LHCN-M2 (cell line): ENCODE measurements around the gene LRP8. TPM values are rescaled to one million over a fixed set of nuclear protein-coding genes. Genes with fewer than 3 reads are reported as not detected.
"Not testable (repeated sequence)": the region's sequence is repeated elsewhere in the genome, so short reads cannot be mapped to it uniquely, and the experiment has no call there.

Experiments
- DNase-seq: peaks from one replicate; pipeline ENCODE4 v3.0.0-alpha.2; 2012; ENCODE audit warnings: low read depth
- total RNA-seq: library from RNA; depleted of rRNA; stranded (reverse); fragments of >200 nt; gene quantifications from 2 replicates; pipeline ENCODE4 v1.2.3, GENCODE V29; 2014

The LRP8 gene
- total RNA-seq, 1 experiment from 2014 or later = 10.0 TPM

DNA sequence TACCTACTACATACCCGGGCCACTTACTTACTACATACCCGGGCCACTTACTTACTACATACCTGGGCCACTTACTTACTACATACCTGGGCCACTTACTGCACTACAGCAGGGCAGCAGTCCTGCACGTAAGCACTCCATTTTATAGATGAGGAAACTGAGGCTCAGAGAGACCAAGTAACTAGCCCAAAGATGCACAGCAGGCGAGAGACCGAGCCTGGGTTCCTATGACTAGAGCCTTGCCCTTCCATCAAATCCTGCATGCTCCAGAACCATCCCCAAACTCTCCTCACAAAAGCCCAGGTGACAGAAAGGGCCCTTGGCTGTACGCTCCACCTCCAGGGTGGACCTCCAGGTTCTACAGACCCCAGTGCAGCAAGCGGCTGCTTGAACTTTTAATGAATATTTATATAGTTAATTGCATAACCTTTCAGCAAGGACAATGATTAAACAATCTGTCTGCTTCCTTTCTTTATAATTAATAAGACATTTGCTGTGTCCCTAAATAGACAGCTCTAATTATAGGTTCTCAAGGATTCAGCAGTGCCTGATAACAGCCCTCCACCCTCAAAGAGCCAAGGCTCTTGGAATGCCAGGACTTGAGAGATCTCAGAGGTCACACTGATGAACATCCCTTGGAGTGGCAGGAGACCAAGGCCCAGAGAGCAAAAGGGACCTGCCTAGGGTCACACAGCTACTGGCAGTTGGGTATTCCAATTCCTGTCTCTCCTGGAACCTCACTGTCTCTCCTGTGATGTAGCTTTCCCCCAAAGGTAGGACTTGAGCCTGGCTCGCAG lies 43.4 kb downstream of the LRP8 start:
- DNase-seq = no peak

DNA sequence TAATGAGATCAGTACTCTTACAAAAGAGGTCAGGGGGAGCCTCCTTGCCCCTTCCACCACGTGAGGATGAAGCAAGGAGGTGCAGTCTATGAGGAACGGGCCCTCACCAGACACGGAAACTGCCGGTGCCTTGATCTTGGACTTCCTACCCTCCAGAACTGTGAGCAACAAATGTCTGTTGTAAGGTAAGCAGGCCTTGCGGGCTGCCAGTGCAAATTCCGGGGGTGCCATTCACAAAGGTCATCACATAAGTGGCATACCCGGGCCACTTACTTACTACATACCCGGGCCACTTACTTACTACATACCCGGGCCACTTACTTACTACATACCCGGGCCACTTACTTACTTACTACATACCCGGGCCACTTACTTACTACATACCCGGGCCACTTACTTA lies 44.7 kb downstream of the LRP8 start:
- DNase-seq = not testable (repeated sequence)

DNA sequence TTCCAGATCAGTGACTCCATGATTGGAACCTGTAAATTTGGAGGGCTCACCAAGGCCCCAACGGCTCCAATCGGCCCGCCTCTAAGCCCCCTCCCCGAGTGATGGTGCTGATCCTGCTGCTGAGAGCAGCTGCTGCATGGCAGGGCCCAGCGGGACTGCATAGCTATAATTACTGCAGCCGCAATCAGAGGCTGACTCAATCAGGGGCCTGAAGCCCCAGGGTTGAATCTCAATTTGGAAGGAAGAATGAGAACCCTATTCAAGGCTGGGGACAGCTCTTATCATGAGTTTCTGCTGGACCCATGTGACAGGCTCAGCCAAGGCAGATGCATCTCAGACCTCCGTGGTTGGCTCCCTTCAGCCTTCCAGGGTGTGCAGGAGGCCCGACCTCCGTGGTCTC lies 46.7 kb downstream of the LRP8 start:
- DNase-seq = no peak

DNA sequence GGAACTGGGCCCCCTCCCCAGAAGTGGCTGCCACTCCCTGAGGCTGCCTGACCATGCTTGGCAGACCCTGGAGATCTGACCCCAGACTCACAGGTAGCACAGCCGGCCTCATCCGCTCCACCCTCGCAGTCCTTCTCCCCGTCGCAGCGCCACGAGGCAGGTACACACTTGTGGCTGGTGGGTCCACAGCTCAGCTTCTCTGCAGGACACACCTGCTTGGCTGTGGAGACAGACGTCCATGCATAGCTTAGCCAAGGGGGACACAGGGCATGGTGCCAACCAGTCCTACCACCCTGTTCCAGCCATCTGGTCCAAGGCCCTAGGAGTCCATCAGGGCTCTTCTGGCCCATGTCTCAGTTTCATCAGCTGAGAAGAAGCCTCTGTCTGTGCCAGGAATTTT lies 47.4 kb downstream of the LRP8 start:
- no peak for DNase-seq

DNA sequence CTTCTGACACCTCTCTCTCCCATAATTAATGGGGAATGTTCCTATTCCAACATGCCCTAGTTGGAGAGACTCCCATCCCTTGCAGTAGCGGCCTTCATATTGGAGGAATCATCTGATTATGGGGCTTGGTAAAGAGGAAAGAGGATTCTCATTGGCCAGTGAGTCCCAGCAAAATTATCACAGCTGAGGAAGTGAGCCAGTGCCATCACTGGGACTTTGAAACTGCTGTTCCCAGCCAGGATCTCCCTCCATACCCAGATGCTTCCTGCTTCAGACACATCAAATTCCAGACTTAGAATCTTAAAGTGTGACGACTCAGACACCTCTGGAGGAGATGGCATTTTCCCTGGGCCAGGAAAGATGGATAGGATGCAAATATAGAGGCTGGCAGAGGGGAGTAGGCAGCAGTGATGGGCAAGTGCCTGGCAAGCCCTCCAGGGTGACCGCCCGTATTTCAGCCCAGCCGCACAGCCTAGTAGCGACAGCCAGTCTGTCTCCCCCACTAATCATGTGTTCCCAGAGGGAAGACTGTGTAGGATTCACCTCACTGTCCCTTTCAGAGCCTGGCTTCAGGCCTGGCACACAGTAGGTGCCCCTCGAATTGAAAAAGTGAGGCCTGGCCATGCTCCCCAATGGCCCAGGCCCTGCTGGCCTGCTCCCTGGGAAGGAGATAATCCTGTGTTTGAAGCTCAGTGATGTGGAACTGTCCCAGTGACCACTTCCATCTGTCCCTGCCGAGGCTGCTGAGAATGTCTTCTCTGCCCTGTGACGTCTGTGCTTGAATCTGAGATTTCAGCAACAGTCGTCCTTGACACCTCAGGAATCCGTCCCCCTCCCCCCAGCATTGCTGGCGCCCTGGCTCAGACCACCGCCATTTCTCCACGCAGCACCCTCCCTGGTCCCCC lies 48.3 kb downstream of the LRP8 start:
- DNase-seq = no peak

DNA sequence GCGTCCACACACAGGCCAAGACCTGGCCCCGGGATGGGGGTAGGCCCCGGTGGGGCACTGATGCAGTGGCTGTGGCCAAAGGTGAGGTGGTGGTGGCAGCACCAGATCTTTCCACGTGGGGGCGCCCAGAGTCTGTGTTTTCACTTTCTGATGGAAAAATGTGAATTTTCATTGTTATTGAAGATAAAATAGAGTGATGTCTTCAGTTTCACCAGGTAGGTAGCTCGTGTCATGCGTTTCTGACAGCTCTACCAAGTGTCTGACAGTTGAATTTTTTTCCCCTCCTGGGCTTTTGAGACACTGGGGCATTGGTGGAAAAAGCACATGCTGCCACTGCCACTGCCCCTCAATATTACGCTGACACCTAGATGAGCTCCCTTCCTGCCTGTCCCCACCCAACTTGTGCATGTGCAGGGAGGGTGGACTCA lies 49.6 kb downstream of the LRP8 start:
- peak; percentile 23 for DNase-seq

DNA sequence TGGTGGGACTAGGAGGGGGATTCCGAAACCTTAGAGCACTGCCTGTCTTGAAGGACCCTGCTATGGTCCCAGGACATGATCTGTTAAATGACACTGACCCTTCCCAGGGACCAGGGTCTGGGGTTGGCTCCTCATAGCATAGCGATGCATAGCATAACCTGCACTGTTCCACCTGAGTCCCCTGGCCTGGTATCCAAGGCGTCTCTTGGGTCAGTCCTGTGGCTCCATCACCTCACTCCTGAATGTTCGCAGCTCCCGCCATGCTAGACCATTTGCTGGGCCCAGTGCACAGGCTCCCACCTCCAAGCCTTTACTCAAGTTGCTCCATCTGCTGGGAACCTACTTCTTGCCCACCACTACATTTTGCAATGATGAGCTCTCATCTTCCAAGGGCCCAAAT lies 50.5 kb downstream of the LRP8 start:
- DNase-seq = no peak

DNA sequence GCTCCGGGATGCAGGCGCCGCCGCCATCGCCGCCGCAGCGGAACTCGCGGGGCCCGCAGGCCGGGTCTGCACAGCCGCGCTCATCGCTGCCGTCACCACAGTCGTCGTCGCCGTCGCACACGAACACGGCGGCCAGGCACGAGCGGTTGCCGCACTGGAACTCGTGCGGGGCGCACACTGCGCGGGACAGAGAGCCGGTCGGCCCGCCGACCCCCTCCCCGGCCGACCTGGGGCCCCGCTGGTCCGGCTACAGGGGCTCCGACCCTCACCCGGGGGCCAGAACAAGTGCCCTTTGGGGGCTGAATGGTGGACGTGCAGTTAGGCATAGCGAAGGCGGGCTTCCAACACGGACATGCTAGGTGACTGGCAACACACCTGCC lies 51.0 kb downstream of the LRP8 start:
- DNase-seq = no peak

DNA sequence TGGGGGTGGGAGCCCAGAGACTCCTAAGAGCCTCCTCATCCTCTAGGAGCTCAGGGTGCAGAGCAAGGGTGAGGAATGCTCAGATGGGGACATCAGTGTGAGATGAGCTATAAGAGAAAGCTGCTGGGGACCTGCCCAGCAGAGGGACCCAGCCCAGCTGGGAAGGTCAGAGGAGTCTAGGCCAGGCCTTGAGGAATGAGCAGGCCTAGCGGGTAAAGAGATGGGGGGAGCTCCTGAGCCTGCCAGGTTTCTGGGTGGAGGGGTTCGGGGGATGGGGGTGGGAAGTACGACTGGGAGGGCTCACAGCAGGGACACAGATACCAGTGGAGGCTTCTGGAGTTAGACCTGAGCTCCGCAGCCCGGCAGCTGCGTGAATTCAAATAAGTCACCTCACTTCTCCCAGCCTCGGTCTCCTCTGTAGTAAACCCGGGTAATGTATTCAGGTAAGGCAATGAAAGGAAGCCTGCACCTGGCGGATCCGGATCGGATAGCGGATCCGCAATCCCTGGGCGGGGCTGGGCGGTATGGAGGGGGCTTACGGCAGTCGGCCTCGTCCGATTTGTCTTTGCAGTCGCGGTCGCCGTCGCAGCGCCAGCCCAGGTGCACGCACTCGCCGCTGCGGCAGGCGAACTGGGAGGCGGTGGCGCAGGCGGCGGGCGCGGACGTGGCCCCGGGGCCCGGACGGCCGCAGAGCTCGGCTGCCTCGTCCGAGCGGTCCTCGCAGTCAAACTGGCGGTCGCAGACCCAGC lies 51.5 kb downstream of the LRP8 start:
- DNase-seq = no peak

DNA sequence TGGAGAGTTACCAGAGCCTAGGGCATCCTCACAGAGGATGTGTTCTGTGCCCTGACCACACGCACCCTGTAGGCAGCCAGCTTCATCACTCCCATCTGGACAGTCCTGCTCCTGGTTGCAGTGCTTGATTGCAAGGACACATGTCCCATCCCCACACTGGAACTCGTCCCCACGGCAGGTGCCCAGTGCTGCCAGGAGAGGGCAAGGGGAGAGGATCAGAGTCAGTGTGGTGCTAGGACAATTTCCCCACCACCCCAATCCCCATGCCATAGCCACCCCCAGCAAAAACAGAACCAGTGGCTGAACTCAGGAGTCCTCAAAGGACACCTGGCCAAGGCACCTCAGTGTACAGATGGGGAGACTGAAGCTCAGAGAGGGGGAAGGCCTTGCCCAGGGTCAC lies 52.3 kb downstream of the LRP8 start:
- no peak for DNase-seq

DNA sequence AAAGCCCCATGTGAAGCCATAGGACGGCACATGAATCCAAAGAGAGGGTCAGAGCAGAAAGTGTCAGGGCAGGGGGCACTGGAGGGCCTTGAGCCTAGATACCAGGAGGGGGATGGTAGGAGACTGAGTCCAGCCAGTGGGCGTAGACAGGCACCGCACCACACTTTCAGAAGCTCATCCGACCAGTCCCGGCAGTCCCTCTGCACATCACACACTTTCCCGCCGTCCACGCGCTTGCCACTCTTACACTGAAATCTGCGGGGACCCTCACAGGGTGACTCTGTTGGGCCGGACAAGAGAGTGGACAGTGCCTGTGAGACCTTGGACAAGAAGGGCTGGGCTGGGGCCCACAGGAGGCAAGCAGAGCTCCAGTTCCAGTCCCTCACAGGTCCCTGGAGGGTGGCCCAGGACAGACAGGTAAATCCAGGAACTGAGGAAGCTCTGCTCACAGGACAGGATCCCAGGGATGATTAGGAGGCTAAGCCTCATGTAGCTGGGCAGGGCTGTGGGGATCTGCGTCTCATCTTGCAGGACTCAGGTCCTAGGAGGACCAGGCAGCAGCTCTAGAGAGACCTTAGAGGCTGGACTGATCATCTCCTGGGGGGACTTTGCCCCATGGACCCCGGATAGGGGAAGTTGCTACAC lies 53.2 kb downstream of the LRP8 start:
- DNase-seq = no peak

DNA sequence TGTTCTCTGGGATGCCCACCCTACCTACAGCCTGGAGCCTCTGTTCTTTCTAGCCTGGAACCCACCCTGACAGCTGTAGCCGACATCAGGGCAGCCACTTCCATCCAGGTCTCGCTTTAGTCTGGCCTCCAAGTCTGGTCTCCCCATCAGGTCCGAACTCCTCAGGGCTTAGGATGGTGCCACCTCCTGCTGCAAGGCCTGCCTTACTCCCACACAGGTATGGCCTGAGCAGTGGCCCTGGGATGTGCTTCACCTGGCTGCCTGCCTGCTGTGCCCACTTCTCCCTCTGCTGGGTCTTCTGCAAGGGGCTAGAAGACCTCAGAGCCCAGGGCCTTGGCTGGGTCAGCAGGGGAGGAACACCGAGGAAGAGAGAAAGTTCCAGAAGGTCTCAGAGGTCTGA lies 53.8 kb downstream of the LRP8 start:
- no peak for DNase-seq

DNA sequence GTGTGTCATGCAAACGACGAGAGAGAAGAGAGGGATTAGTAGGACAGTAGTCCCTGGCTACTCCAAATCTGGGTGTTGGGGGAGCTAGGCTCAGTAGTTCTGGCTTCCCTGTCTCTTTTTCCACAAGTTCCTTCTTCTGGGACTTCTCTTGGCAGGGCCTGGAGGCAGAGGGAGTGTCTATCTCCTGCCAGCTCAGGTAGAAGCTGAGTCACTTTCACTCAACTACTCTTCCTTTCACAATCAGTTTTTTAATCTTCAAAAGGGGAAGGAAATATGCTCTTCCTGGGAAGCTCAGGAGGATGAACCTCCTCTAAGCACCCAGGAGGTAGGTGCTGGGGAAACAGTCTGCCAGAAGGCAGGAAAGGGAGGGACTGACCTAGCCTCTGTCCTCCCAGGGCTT lies 54.3 kb downstream of the LRP8 start:
- no peak for DNase-seq

DNA sequence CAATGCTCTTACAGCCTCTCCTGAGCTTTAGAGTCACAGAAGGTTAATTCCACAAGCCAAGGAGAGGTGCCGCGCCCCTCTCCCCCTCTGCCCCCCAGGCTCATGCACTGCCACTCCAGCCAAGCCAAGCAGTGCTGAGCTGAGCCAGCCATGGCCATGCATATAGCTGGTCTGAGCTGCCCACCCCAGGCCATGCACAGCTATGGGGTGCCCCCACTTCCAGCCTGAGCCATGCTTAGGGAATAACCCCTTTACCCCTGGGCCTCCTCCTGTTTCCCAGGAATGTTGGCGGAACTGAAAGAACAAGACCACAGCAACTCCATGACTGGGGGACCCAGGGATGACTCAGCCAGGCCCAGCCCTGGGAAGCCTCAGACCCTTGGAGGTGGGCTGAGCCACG lies 55.5 kb downstream of the LRP8 start:
- DNase-seq = no peak

DNA sequence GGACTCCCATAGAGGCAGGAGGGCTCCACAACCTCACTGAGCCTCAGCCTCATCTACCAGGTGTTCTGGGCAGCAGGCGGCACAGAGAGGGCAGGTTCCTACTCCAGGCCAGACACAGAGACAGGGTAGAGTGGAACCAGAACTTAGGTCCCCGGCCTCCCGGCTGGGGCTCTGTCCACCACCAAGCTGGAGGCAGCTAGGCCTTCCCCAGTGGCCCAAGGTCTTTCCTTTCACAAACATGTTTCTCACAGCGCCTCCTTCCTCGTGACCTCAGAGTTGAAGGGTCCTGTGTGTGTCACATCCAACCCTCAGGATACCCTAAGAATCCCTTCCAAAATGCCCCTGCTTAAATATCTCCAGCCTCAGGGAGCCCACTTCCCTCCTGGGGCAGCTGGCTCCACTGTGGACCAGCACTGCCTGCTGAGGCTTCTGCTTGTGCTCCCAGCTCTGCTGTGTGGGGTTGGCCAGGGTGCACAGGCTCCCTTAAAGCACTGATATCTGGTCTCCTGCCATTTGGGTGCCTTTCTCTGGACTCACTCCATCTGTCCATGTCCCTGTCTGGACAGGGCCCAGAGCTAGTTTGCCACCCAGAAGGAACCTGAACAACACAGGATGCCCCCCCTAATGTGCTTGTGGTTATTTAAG lies 56.3 kb downstream of the LRP8 start:
- no peak for DNase-seq

DNA sequence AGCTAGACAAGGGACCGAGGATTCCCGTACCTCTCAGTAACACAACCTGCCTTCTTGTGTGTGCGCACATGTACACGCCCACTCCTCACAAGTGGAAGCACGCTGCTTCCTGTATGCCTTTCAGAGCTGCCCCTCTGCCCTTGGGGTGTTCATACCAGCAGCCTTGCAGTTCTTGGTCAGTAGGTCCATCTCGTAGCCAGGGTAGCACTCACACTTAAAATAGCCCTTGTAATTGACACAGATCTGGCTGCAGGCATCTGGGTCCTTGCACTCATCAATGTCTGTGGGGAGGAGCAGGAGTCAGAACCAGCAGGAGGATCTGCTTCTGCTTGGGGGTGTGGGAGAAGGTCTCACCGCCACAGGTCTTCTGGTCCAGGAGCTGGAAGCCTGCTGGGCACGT lies 57.0 kb downstream of the LRP8 start:
- DNase-seq = no peak

DNA sequence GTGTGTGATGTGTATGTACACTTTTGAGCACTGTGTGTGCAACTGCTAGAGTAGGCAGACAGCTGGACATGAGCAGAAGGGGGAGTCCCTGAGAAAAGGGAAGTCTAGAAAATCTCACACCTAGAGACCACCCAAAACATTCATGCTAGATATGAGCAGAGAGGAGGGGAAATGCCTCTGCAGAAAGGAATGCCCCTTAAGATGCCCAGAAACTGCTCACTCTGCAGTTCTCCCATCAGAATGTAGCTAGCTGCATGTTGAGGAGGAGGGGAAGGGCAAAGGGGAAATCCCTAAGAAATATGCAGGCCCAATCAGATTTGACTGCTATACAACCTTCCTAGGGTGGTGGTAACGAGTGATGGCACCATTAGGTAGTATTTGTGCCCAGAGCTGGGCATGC lies 57.8 kb downstream of the LRP8 start:
- no peak for DNase-seq

DNA sequence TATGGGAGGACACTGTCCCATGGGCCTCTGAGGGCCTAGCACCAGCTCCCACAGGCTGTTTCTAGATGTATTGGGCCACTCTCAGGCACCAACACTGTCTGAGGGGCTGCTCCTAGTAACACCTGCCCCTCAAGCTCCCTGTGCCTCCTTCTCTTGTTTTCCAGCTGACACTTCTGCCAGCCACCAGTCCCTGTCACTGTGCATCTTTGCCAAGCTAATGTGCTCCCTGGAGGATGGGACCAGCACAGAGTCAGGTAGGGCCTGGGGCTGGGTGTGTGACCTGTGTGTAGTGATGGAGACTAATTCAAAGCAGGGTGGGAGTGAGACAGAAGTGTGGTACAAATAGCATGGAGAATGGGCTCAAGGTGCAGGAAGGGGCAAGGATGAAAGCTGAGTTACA lies 60.1 kb downstream of the LRP8 start:
- no peak for DNase-seq

DNA sequence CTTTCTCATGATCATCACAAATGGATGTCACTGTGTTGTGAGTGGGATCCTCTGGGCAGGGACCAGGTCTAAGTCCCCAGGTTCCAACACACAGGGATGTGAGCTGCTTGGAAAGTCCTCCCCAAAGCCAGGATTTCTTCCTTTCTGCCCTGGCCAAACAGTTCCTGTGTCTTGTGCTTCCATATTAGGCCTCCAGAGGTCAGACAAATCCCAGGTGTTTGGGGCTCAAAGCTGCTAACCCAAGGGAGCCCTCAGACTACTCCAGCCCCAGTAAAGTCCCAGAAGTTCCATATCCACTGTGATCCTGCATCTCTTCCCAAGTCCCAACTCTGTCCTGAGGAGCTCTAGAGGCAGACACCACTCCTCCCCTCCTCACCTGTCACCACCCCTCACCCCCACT lies 61.8 kb downstream of the LRP8 start:
- DNase-seq = no peak

DNA sequence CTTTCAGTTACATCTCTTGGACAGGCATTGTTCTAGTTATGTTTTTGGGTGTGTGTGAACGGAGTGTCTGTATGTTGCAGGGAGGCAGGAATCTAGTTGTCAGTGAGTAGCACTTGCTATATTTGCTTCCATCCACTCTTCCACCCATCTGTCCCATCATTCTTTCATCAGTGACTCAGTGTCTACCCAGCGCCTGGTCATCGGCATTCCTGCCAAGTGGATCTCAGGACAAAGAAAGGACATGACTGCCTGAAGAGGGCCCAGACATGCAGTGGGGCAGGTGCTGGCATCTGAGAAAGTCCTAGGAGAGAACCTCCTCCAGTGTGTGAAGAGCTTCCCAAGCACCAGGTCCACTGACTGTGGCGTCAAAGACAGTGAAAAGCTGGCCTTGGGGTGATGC lies 62.3 kb downstream of the LRP8 start:
- peak; percentile 36 for DNase-seq

DNA sequence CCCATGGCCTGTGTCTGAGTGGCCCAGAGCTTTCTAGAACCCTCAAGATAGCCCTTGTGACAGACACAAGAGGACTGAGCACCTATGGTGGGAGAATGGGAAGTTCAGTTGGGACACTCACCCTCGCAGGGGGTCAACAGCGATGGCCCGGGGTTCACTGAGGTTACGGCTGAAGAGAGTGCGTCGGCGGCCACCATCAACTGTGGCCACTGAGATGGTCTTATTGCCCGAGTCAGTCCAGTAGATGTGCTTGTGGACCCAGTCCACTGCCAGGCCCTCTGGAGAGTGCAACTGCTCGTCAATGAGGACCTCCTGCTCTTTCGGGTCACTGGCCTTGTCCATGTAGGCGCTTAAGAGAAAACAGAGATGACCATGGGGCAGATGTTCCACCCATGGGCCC lies 63.8 kb downstream of the LRP8 start:
- no peak for DNase-seq
